ENCODE measurements around the gene UQCR10.

DNA sequence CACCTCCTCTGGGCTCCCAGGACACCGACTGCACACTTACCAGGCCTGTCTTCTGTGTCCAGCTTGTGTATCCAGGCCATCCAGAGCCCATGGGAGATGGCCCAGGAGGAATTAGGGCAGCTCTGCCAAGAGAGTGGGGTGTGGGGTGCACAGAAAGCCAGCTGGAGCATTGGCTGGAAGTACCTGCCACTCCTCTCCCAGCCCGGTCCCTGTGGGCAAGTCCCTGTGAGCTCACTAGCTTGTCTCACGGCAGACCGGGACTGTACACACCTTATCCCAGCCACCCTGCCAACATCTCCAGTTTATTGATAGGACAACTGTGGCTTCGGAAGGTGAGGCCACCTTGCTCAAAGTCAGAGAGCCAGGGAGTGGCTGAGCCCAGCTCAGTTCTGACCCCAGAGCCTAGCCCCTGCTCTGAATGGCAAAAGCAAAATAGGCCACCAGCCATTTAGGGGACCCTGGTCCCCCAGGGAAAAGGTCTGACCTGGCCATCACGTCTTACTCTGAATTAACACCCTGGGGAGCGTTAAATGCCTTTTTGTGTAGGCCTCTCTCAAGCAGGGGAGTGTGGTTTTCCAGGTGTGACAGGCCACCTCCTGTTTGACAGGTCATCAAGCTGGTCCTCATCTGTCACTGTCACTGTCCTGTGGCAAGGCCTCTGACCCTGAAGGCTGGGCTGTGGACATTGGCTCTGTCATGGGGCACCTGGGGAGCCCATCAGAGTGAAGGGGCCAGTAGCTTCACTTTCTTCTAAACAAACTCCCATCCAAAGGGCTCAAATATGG is 15.1 kb downstream of the UQCR10 start:
- TF ChIP-seq, protein P1, sequence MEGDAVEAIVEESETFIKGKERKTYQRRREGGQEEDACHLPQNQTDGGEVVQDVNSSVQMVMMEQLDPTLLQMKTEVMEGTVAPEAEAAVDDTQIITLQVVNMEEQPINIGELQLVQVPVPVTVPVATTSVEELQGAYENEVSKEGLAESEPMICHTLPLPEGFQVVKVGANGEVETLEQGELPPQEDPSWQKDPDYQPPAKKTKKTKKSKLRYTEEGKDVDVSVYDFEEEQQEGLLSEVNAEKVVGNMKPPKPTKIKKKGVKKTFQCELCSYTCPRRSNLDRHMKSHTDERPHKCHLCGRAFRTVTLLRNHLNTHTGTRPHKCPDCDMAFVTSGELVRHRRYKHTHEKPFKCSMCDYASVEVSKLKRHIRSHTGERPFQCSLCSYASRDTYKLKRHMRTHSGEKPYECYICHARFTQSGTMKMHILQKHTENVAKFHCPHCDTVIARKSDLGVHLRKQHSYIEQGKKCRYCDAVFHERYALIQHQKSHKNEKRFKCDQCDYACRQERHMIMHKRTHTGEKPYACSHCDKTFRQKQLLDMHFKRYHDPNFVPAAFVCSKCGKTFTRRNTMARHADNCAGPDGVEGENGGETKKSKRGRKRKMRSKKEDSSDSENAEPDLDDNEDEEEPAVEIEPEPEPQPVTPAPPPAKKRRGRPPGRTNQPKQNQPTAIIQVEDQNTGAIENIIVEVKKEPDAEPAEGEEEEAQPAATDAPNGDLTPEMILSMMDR (IDR thresholded peaks at IDR 0.05): no peak
- TF ChIP-seq POLR2A (IDR thresholded peaks at IDR 0.05): no peak

Data from gastroesophageal sphincter (tissue), 3 donors.